ENCODE measurements around the gene GIMAP6. TPM values are rescaled to one million over a fixed set of nuclear protein-coding genes. Genes with fewer than 3 reads are reported as not detected.

GIMAP6 gene
- total and polyA plus RNA-seq, 2 of the 4 experiments (the other 2 are of a cell fraction), result not detected

- CTCF ChIA-PET, result no interaction called here
- H3K4ac ChIP-seq (ENCODE audit: low read depth, low read length), result no peak overlapping the region
- no peaks in the 10 kb centered on the region for H4K20me1 ChIP-seq (ENCODE audit: insufficient read depth, low read length)
These were observed 22.5 kb upstream of the GIMAP6 start for GRCh38 chr7:150654692-150655091.

More at GRCh38 chr7:150654692-150655091, 22.5 kb upstream of the GIMAP6 start:
- H3K23ac ChIP-seq (ENCODE audit: low read depth, low read length), result no peak overlapping the region
- H3K9me1 ChIP-seq (ENCODE audit: insufficient read depth, low read length), result no peaks in the 10 kb centered on the region
- H4K8ac ChIP-seq (ENCODE audit: low read depth in 2 of 2, low read length in 2 of 2), result no peak overlapping the region
- no peak overlapping the region for H3K4me3 ChIP-seq (ENCODE audit: insufficient read depth, low read depth, low read length)
- ATAC-seq (ENCODE audit: low read depth) (no peak), DNase-seq (no peak)
- no peak overlapping the region for H3K56ac ChIP-seq (ENCODE audit: extremely low read depth, insufficient read depth, low read length)
- intact Hi-C loops (cut with micrococcal nuclease) (no loop called here), in situ Hi-C loops (cut with MboI; ENCODE audit: low sequenced_read_pairs) (no loop called here), dilution Hi-C loops (cut with HindIII; ENCODE audit: low sequenced_read_pairs, unreplicated experiment) (no loop called here)
- no peak overlapping the region for H3K9ac ChIP-seq (ENCODE audit: low read depth, low read length)
- H2BK20ac ChIP-seq (ENCODE audit: low read depth, low read length), result no peak overlapping the region
- H3K79me1 ChIP-seq (ENCODE audit: low read depth in 1 of 2, low read length in 2 of 2), result no peaks in the 10 kb centered on the region
- no peak overlapping the region for H3K14ac ChIP-seq (replicated peaks; ENCODE audit: low read depth, low read length)
- no TSS peak for BruUV-seq (replicated peaks)
- no peak overlapping the region for H4K5ac ChIP-seq (ENCODE audit: low read depth, low read length)
- no peak overlapping the region for H2BK5ac ChIP-seq (ENCODE audit: low read depth, low read length, poor library complexity, severe bottlenecking)
- no peak overlapping the region for H3K27ac ChIP-seq (ENCODE audit: insufficient read depth, low read length)
- H3K27me3 ChIP-seq (ENCODE audit: control insufficient read depth, insufficient read depth, low read length), result no peaks in the 10 kb centered on the region
- H3K9me3 ChIP-seq (ENCODE audit: control insufficient read depth, insufficient read depth, low read length), result peaks cover 6% of the 10 kb centered on the region
- no peak overlapping the region for H3K4me2 ChIP-seq (ENCODE audit: low read depth, low read length)
- no peak for TF ChIP-seq RAD21 (IDR thresholded peaks at IDR 0.05; ENCODE audit: low read length)
- TF ChIP-seq CHD1 (IDR thresholded peaks at IDR 0.05; ENCODE audit: low read depth, low read length), result no peak
- no peak for TF ChIP-seq BHLHE40 (IDR thresholded peaks at IDR 0.05; ENCODE audit: low read depth, low read length)
- no peak for TF ChIP-seq RCOR1 (IDR thresholded peaks at IDR 0.05; ENCODE audit: insufficient replicate concordance, low read length)
- TF ChIP-seq, protein P1, sequence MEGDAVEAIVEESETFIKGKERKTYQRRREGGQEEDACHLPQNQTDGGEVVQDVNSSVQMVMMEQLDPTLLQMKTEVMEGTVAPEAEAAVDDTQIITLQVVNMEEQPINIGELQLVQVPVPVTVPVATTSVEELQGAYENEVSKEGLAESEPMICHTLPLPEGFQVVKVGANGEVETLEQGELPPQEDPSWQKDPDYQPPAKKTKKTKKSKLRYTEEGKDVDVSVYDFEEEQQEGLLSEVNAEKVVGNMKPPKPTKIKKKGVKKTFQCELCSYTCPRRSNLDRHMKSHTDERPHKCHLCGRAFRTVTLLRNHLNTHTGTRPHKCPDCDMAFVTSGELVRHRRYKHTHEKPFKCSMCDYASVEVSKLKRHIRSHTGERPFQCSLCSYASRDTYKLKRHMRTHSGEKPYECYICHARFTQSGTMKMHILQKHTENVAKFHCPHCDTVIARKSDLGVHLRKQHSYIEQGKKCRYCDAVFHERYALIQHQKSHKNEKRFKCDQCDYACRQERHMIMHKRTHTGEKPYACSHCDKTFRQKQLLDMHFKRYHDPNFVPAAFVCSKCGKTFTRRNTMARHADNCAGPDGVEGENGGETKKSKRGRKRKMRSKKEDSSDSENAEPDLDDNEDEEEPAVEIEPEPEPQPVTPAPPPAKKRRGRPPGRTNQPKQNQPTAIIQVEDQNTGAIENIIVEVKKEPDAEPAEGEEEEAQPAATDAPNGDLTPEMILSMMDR (conservative IDR thresholded peaks at IDR 0.05; ENCODE audit: low read depth, low read length), result no peak
- TF ChIP-seq MXI1 (IDR thresholded peaks at IDR 0.05; ENCODE audit: borderline replicate concordance, low read depth, low read length), result no peak
- TF ChIP-seq, protein P2, sequence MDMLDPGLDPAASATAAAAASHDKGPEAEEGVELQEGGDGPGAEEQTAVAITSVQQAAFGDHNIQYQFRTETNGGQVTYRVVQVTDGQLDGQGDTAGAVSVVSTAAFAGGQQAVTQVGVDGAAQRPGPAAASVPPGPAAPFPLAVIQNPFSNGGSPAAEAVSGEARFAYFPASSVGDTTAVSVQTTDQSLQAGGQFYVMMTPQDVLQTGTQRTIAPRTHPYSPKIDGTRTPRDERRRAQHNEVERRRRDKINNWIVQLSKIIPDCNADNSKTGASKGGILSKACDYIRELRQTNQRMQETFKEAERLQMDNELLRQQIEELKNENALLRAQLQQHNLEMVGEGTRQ (IDR thresholded peaks at IDR 0.05; ENCODE audit: low read depth, low read length), result no peak
- no peak for TF ChIP-seq CEBPB (IDR thresholded peaks at IDR 0.05; ENCODE audit: low read depth, low read length)
- no peak for TF ChIP-seq NFE2L2 (IDR thresholded peaks at IDR 0.05; ENCODE audit: low read depth, low read length)
- TF ChIP-seq, protein P3, sequence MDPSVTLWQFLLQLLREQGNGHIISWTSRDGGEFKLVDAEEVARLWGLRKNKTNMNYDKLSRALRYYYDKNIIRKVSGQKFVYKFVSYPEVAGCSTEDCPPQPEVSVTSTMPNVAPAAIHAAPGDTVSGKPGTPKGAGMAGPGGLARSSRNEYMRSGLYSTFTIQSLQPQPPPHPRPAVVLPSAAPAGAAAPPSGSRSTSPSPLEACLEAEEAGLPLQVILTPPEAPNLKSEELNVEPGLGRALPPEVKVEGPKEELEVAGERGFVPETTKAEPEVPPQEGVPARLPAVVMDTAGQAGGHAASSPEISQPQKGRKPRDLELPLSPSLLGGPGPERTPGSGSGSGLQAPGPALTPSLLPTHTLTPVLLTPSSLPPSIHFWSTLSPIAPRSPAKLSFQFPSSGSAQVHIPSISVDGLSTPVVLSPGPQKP (IDR thresholded peaks at IDR 0.05; ENCODE audit: borderline replicate concordance, low read depth, low read length), result no peak
- no peak for TF ChIP-seq RFX5 (IDR thresholded peaks at IDR 0.05; ENCODE audit: low read depth, low read length)
- TF ChIP-seq FOS (IDR thresholded peaks at IDR 0.05; ENCODE audit: low read depth, low read length), result no peak
- no peak for TF ChIP-seq SMC3 (IDR thresholded peaks at IDR 0.05; ENCODE audit: low read depth, low read length)
- no peak for TF ChIP-seq POLR2A (IDR thresholded peaks at IDR 0.05; ENCODE audit: low read depth, low read length)
- TF ChIP-seq MAFK (IDR thresholded peaks at IDR 0.05; ENCODE audit: low read depth, low read length), result no peak
- H2BK120ac ChIP-seq (ENCODE audit: low read depth, low read length), result no peak overlapping the region
- no peak overlapping the region for H3K18ac ChIP-seq (ENCODE audit: low read depth, low read length)
- WGBS, 2 experiments (ENCODE audit: extremely low coverage in 2 of 2, insufficient read length in 1 of 2), result no CpG with 5 or more reads among the region's 2 CpGs
- no peak overlapping the region for H2AK5ac ChIP-seq (ENCODE audit: low read depth, low read length)
- H2BK15ac ChIP-seq (ENCODE audit: low read depth, low read length), result no peak overlapping the region
- POLR2A ChIA-PET (ENCODE audit: unreplicated experiment), result no interaction called here
- no peaks in the 10 kb centered on the region for H3K36me3 ChIP-seq (ENCODE audit: control insufficient read depth, insufficient read depth, low read length)
- no peak overlapping the region for H2AFZ ChIP-seq (replicated peaks; ENCODE audit: low read length, poor library complexity)
- no peaks in the 10 kb centered on the region for H3K4me1 ChIP-seq (ENCODE audit: control insufficient read depth, insufficient read depth, low read length)
- no peak overlapping the region for H4K91ac ChIP-seq (ENCODE audit: insufficient read depth, low read depth, low read length)
- no peak overlapping the region for H2AK9ac ChIP-seq (replicated peaks; ENCODE audit: low read depth, low read length, poor library complexity)
